ENCODE data around the gene SOCS3. TPM values are rescaled to one million over a fixed set of nuclear protein-coding genes. Genes with fewer than 3 reads are reported as not detected.

SOCS3 gene
- total RNA-seq, 4 donors from 2014 or later, result 20.9 to 101 (median 39.5) TPM

GRCh38 chr17:78357177-78357586 lies 2.7 kb downstream of the SOCS3 start:
- H3K27ac ChIP-seq, result peak overlapping the region; percentile 18 to 95
- intact Hi-C loops (cut with DNase I; ENCODE audit: low total_unique reads), result no loop called here
- TF ChIP-seq POLR2A (IDR thresholded peaks at IDR 0.05) (no peak), CTCF (IDR thresholded peaks at IDR 0.05) (no peak)
- no peaks in the 10 kb centered on the region for H3K9me3 ChIP-seq
- H3K4me3 ChIP-seq, result peak overlapping the region in 1 of 2 donors; percentile 74
- DNase-seq, result peak in 1 of 2 donors; percentile 45
- peaks cover 4 to 18% of the 10 kb centered on the region in 2 donors for H3K4me1 ChIP-seq
- no peaks in the 10 kb centered on the region for H3K27me3 ChIP-seq
- no peaks in the 10 kb centered on the region for H3K36me3 ChIP-seq

GRCh38 chr17:78356101-78356713 lies 3.7 kb downstream of the SOCS3 start:
- TF ChIP-seq POLR2A (IDR thresholded peaks at IDR 0.05), result no peak
- TF ChIP-seq CTCF (IDR thresholded peaks at IDR 0.05), result no peak
- Histone ChIP-seq H3K27ac (peak overlapping the region in 1 of 2 donors; percentile 95), H3K4me1 (peaks cover 8 to 24% of the 10 kb centered on the region in 2 donors), H3K36me3 (no peaks in the 10 kb centered on the region), H3K9me3 (no peaks in the 10 kb centered on the region), H3K27me3 (no peaks in the 10 kb centered on the region), H3K4me3 (no peak overlapping the region)
- no peak for DNase-seq
- intact Hi-C loops (cut with DNase I; ENCODE audit: low total_unique reads), result no loop called here

- no peak for DNase-seq
- Histone ChIP-seq H3K27me3 (no peaks in the 10 kb centered on the region), H3K27ac (peak overlapping the region in 1 of 2 donors; percentile 95), H3K36me3 (no peaks in the 10 kb centered on the region), H3K4me1 (peaks cover 11 to 24% of the 10 kb centered on the region in 2 donors), H3K4me3 (no peak overlapping the region), H3K9me3 (no peaks in the 10 kb centered on the region)
- TF ChIP-seq POLR2A (IDR thresholded peaks at IDR 0.05) (no peak), CTCF (IDR thresholded peaks at IDR 0.05) (no peak)
- intact Hi-C loops (cut with DNase I; ENCODE audit: low total_unique reads), result no loop called here
Measured at GRCh38 chr17:78355701-78356100, 4.2 kb downstream of the SOCS3 start.

- Histone ChIP-seq H3K9me3 (no peaks in the 10 kb centered on the region), H3K4me3 (no peak overlapping the region), H3K4me1 (peaks cover 11 to 24% of the 10 kb centered on the region in 2 donors), H3K36me3 (no peaks in the 10 kb centered on the region), H3K27me3 (no peaks in the 10 kb centered on the region), H3K27ac (peak overlapping the region in 1 of 2 donors; percentile 95)
- no peak for DNase-seq
- intact Hi-C loops (cut with DNase I; ENCODE audit: low total_unique reads), result no loop called here
- TF ChIP-seq POLR2A (IDR thresholded peaks at IDR 0.05) (no peak), CTCF (IDR thresholded peaks at IDR 0.05) (no peak)
Measured at GRCh38 chr17:78355045-78355641, 4.7 kb downstream of the SOCS3 start.

- peak overlapping the region in 1 of 2 donors; percentile 52 for H3K4me3 ChIP-seq
- H3K4me1 ChIP-seq, result peaks cover 11 to 24% of the 10 kb centered on the region in 2 donors
- no peaks in the 10 kb centered on the region for H3K9me3 ChIP-seq
- no peak for DNase-seq
- peak overlapping the region; percentile 90 to 95 for H3K27ac ChIP-seq
- TF ChIP-seq POLR2A (IDR thresholded peaks at IDR 0.05), result no peak
- no peak for TF ChIP-seq CTCF (IDR thresholded peaks at IDR 0.05)
- no peaks in the 10 kb centered on the region for H3K27me3 ChIP-seq
- no peaks in the 10 kb centered on the region for H3K36me3 ChIP-seq
- intact Hi-C loops (cut with DNase I; ENCODE audit: low total_unique reads), result no loop called here
Measured at GRCh38 chr17:78353834-78354233, 6.0 kb downstream of the SOCS3 start.
